NCI-H2107 (cell line): Measurements from ENCODE around the gene IQGAP3.

Experiments
- DNase-seq: peaks from one replicate; lab custom pipeline; 2025; lab: John Stamatoyannopoulos, UW

The IQGAP3 gene

DNA sequence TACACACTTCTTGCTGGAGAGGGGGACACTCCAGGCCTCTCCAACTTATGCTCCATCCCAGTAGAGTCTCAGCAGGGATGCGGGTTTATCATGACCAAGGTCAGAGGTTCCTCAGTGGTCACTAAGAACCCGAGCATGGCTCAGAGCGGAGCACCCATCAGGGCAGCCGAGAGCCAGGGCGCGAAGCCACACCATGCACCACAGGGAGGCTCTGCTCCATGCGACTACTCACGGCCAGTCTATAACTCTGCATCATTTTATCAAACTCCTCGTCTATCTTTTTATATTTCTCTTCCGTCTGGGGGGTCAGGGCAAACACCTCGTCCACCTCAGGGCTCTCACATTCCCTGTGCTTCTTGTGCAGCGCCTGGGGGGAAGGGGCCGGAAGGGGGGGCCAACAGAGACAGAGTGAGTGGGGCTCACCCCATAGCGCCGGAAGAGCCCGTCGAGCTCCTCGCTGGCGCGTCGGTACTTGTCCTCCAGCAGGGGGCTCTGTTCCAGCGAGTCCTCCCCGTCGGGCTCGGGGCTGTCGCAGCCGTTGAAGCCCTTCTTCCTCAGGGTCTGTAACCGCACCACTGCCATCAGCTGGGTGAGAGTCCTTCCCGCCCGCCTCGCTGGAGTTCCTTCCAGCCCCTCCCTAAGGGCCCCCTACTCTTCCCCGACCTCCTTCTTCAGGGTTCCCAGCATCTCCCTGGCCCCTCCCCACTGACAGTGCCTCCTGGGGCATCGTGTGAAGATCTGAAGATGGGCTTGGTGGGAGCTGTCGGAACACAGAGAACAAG is 91.8 kb downstream of the IQGAP3 start:
- no peak for DNase-seq

DNA sequence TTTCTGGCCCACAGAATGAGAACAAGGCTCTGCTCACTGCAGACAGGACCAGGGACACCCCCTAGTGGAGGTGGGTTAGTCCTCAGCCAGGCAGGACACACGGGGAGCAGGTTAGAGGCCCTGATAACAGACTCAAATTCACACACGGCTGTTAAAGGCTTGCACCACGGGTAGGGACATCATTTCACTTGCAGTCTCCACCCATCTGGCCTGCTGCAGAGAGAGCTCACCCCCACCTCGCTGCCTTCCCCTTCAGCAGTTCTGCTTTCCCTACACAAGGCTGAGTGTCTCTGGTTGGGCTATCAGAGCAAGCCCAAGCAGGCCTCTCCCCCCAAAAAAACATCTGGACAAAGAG is 92.4 kb downstream of the IQGAP3 start:
- no peak for DNase-seq

DNA sequence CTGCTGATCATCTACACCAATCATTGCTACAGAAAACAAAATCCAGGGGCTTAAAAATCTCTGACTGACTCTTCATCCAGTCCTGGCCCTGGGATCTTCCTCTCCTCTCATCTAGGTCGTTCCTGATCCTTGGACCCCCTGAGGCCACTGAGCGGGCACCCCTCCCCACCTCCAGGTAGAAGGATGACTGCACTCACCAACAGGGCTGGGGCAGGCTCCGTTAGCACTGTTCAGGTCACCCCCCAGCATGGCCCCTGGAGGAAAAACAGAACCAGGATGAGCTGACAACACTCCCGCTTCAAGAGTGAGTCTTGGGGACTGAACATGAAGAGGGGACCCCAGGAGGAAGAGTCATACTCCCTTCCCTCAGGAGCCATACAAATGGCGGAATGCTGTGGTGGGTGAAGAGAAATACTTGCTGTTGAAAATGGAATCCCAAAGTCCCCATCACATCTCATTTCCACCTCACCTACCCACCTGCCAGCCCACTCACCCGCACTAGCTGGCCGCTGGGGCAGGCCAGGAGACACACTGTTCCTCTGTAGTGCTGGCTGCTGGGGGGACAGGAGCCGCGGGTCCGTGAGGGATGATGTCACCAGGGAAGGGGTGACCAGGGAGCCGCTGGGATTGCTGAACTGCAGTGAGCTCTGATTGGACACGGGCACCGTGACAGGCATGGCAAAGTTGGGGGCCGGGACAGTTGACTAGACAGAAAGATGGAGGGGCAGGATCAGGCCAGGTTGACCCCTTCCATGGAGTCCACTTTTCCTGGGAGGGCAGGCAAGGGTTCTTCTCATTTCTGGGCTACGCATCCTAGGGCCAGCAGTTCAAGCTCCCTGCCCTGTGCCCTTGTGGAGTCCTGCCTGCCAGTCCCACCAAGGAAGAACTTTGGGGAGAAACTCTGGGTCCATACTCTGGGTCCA is 93.0 kb downstream of the IQGAP3 start:
- no peak for DNase-seq

DNA sequence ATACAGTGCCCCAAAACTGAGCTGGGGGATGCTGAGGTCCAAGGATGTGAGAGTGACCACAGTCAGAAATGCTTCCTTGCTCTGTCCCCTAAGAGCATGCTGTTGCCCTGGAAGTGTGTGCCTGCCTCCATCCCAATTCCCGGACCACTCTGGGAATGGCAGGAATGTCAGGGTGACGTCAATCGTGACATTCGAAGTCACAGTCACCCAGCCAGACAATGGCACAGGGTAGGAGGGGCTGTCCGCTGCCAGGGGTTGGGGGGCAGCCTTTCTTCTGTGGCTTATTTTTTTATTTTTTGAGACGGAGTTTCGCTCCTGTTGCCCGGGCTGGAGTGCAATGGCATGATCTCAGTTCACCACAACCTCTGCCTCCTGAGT is 94.1 kb downstream of the IQGAP3 start:
- DNase-seq, result no peak

DNA sequence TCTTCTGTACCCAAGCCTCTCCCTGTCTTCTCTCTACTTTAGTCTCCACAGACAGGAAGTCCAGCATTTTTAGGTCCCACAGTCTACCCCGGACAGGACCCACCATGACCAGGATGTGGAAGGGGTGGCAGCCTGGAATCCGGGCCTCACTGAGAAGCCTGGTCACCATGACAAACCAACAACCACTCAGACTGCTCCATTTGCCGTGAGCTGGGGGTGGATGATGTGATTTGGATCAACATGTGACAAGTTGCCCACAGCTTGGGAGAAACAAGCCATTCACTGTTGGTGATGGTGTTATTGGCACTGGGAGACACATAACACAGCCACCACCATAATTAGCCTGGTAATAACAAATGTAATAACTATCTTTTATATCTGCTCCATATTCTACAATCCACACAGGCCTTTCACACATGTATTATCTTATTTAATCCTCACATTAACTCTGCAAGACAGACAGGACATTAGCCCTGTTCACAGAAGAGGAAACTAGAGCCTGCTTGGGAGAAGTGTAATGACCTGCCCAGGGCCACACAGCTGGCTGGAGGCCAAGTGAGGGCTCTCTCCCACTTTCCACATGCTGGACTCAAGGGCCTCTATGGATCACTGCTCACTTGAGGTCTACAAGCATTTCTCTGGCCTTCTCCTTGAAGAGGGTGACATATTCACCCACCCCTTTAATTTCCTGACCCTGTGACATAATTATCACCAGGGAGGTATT is 94.7 kb downstream of the IQGAP3 start:
- no peak for DNase-seq

DNA sequence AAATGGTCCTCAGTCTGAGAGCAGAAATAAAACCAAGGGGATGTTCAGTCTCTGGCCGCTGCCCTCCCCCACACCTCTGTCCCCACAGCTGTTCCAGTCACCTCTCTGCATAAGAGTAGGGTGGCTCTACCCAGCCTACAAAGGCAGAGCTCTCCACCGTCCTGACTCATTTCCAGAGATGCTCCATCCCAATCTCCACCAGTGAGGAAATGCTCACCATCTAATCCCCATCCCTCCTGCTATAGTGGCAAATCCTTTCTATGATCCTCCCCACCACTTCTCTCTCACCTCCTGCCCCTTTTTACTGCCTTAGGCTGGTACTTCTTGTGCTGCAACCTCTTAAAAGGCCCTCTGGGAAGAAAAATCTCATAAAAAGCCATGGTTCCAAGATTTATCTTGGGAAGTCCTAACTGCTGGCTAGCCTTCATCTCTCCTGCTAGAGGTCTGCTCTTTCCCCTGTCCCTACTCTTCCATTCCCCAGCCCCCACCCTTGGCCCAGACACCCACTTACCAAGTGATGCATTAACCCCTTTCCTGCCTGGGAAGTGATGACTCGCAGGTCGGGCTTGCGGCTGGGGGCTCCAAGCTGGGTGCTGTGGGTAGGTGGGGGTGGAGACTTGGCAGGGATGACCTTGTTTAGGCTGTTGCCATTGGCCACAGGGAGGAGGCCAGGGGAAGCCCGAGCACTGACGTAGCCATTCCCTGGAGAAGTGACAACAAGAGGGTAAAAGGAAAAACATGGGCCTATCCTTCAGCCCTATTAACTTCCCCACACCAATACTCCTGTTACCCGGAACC is 95.7 kb downstream of the IQGAP3 start:
- DNase-seq, result no peak

DNA sequence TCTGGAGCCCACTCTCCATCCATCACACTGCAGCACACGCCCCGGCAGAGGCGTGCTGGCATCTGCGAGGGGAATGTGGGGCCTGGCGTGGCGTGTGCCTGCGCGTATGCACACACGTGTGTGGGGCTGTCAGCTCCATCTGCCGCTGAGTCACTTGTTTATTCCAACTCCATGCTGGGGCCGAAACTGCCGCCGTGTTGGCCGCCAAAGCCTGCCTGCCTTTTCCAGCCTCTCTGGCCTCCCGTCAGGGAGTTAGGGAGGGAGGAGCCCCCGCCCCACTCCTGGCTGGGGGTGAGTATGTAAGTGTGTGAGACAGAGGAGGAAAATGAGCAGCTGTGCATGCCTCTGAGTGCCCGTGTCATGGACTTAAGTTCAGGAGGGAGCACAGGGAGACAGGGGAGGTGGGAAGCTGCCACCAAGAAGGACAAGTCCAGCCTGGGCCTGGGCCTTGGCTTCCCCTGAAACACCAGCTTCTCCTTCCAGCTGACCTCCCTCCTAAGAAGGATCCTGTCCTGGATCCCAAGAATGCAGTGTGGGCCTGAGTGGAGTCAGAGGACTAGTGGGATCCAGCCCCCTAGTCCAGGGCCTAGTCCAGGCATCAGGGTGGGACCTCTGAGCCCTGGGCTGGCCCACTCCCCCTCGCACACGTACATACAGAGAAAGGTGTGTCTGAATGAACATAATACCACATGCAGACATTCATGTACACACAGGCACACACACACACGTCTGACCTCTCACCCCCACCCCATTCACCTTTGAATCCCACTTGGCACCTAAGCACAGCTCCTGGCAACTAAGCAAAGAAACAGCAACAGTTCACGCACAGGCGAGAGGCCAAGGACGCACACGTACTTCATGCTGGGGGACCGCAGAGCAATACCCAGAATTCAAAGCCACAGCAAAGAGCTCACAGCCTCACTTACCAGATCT is 96.5 kb downstream of the IQGAP3 start:
- no peak for DNase-seq
